Osteoblast (primary cell): ENCODE measurements around the gene THSD7A. TPM values are rescaled to one million over a fixed set of nuclear protein-coding genes. Genes with fewer than 3 reads are reported as not detected.

ENCODE experiments used
- DNase-seq: peaks from one replicate; pipeline ENCODE4 v3.0.0; 2011; ENCODE audit warnings: low spot score, mixed read lengths; ENCODE audit not compliant: insufficient read length; ENCODE audit errors: missing footprints
- H2AFZ ChIP-seq: 2 replicates; pipeline ENCODE4 v1.6.0; 2011; ENCODE audit warnings: mild to moderate bottlenecking, low read length
- H3K27ac ChIP-seq: 2 replicates; pipeline ENCODE4 v1.5.1; 2011; ENCODE audit warnings: mild to moderate bottlenecking, low read depth, low read length, moderate library complexity
- H3K27me3 ChIP-seq: 2 replicates; pipeline ENCODE4 v1.6.0; 2012; ENCODE audit warnings: mild to moderate bottlenecking, control low read depth, inconsistent platforms, low read length, moderate library complexity; ENCODE audit not compliant: insufficient read depth
- H3K36me3 ChIP-seq: 2 replicates; pipeline ENCODE4 v1.5.1; 2011; ENCODE audit warnings: mild to moderate bottlenecking, low read length, control low read depth, moderate library complexity; ENCODE audit not compliant: insufficient read depth
- H3K4me1 ChIP-seq: 2 replicates; pipeline ENCODE4 v1.5.1; 2011; ENCODE audit warnings: mild to moderate bottlenecking, low read length, control low read depth, moderate library complexity; ENCODE audit not compliant: insufficient read depth
- H3K4me2 ChIP-seq: 2 replicates; pipeline ENCODE4 v1.6.0; 2011; ENCODE audit warnings: mild to moderate bottlenecking, low read length; ENCODE audit not compliant: insufficient read depth
- H3K4me3 ChIP-seq: fragments of 200-600 bp; sonication (generic); 3 replicates; pipeline ENCODE4 v1.5.1; 2012; ENCODE audit warnings: mild to moderate bottlenecking, low read length, inconsistent platforms; ENCODE audit not compliant: insufficient read depth
- H3K79me2 ChIP-seq: 2 replicates; pipeline ENCODE4 v1.6.0; 2012; ENCODE audit warnings: mild to moderate bottlenecking, low read length, control low read depth, inconsistent platforms; ENCODE audit not compliant: insufficient read depth
- H3K9me3 ChIP-seq: 2 replicates; pipeline ENCODE4 v1.5.1; 2011; ENCODE audit warnings: low read depth, low read length, control low read depth
- H4K20me1 ChIP-seq: 2 replicates; pipeline ENCODE4 v1.6.0; 2012; ENCODE audit warnings: mild to moderate bottlenecking, low read length, control low read depth; ENCODE audit not compliant: insufficient read depth
- CTCF ChIP-seq: IDR thresholded peaks from 2 replicates; pipeline ENCODE4 v1.5.1; 2011; ENCODE audit warnings: mild to moderate bottlenecking, low read depth, low read length, moderate library complexity; ENCODE audit errors: extremely low read depth
- total RNA-seq: library from RNA; depleted of rRNA; stranded (reverse); fragments of >200 nt; gene quantifications from 2 replicates; pipeline ENCODE4 v1.2.3, GENCODE V29; 2012

THSD7A gene
- total RNA-seq, 1 donor = under 0.01 TPM

GRCh38 chr7:11513460-11513859, 318.5 kb downstream of the THSD7A start:
- H3K27ac ChIP-seq = no peak overlapping the region
- no peak overlapping the region for H3K4me3 ChIP-seq
- no peaks in the 10 kb centered on the region for H3K36me3 ChIP-seq
- H3K9me3 ChIP-seq = no peaks in the 10 kb centered on the region
- no peaks in the 10 kb centered on the region for H3K79me2 ChIP-seq
- H3K27me3 ChIP-seq = no peaks in the 10 kb centered on the region
- H3K4me2 ChIP-seq = no peak overlapping the region
- no peak for DNase-seq
- H4K20me1 ChIP-seq = no peaks in the 10 kb centered on the region
- H3K4me1 ChIP-seq = no peaks in the 10 kb centered on the region
- TF ChIP-seq CTCF = no peak
- H2AFZ ChIP-seq = no peak overlapping the region

GRCh38 chr7:11507929-11508328, 324.1 kb downstream of the THSD7A start:
- TF ChIP-seq CTCF = no peak
- Histone ChIP-seq H3K9me3 (peaks cover 1% of the 10 kb centered on the region), H3K27me3 (no peaks in the 10 kb centered on the region), H2AFZ (no peak overlapping the region), H3K79me2 (no peaks in the 10 kb centered on the region), H3K4me2 (no peak overlapping the region), H3K27ac (no peak overlapping the region), H3K4me3 (no peak overlapping the region), H3K36me3 (no peaks in the 10 kb centered on the region), H3K4me1 (no peaks in the 10 kb centered on the region), H4K20me1 (no peaks in the 10 kb centered on the region)
- DNase-seq = no peak

- Histone ChIP-seq H3K27ac (no peak overlapping the region), H3K4me1 (no peaks in the 10 kb centered on the region), H3K9me3 (peaks cover 1% of the 10 kb centered on the region), H3K27me3 (no peaks in the 10 kb centered on the region), H3K4me3 (no peak overlapping the region), H3K4me2 (no peak overlapping the region), H3K79me2 (no peaks in the 10 kb centered on the region), H3K36me3 (no peaks in the 10 kb centered on the region), H2AFZ (no peak overlapping the region), H4K20me1 (no peaks in the 10 kb centered on the region)
- DNase-seq = no peak
- no peak for TF ChIP-seq CTCF
Measured at GRCh38 chr7:11506417-11506816, 325.6 kb downstream of the THSD7A start.

- Histone ChIP-seq H3K4me3 (no peak overlapping the region), H3K9me3 (peaks cover 1% of the 10 kb centered on the region), H2AFZ (no peak overlapping the region), H4K20me1 (no peaks in the 10 kb centered on the region), H3K27me3 (no peaks in the 10 kb centered on the region), H3K27ac (no peak overlapping the region), H3K36me3 (no peaks in the 10 kb centered on the region), H3K4me1 (no peaks in the 10 kb centered on the region), H3K4me2 (no peak overlapping the region), H3K79me2 (no peaks in the 10 kb centered on the region)
- DNase-seq = no peak
- no peak for TF ChIP-seq CTCF
Measured at GRCh38 chr7:11505471-11505985, 326.5 kb downstream of the THSD7A start.
